HT-29 (cell line): Measurements from ENCODE around the gene RPS6KA2. TPM values are rescaled to one million over a fixed set of nuclear protein-coding genes. Genes with fewer than 3 reads are reported as not detected.
A peak's percentile ranks its signal among the peaks of the same experiment; 100 is the strongest.

Experiments
- DNase-seq: peaks from one replicate; pipeline ENCODE4 v3.0.0-alpha.2; 2015; ENCODE audit warnings: low spot score
- total RNA-seq: library from RNA; depleted of rRNA; stranded (reverse); fragments of >200 nt; shearing (Covaris generic); gene quantifications from 2 replicates; pipeline ENCODE4 v1.2.3, GENCODE V29; 2014

The RPS6KA2 gene
- total RNA-seq, 1 experiment from 2014 or later = 3.4 TPM

GRCh38 chr6:166573511-166574216 is 53.4 kb downstream of the RPS6KA2 start:
- DNase-seq = no peak

GRCh38 chr6:166572370-166573261 is 54.4 kb downstream of the RPS6KA2 start:
- DNase-seq = no peak

GRCh38 chr6:166570929-166571713 is 55.9 kb downstream of the RPS6KA2 start:
- DNase-seq = no peak

GRCh38 chr6:166569206-166569605 is 57.8 kb downstream of the RPS6KA2 start:
- DNase-seq = no peak

GRCh38 chr6:166567813-166568212 is 59.2 kb downstream of the RPS6KA2 start:
- DNase-seq = no peak

- DNase-seq = no peak
Observed at GRCh38 chr6:166567107-166567506, 59.9 kb downstream of the RPS6KA2 start.

- no peak for DNase-seq
Observed at GRCh38 chr6:166566026-166567011, 60.7 kb downstream of the RPS6KA2 start.

- no peak for DNase-seq
Observed at GRCh38 chr6:166565084-166565967, 61.7 kb downstream of the RPS6KA2 start.

- no peak for DNase-seq
Observed at GRCh38 chr6:166563805-166564204, 63.2 kb downstream of the RPS6KA2 start.

GRCh38 chr6:166563200-166563599 is 63.9 kb downstream of the RPS6KA2 start:
- DNase-seq = no peak

GRCh38 chr6:166562726-166563125 is 64.3 kb downstream of the RPS6KA2 start:
- no peak for DNase-seq

GRCh38 chr6:166561771-166562359 is 65.2 kb downstream of the RPS6KA2 start:
- DNase-seq = no peak

GRCh38 chr6:166560222-166560621 is 66.8 kb downstream of the RPS6KA2 start:
- no peak for DNase-seq

GRCh38 chr6:166559662-166560061 is 67.4 kb downstream of the RPS6KA2 start:
- DNase-seq = no peak

- DNase-seq = no peak
Observed at GRCh38 chr6:166559211-166559610, 67.8 kb downstream of the RPS6KA2 start.

GRCh38 chr6:166558156-166559005 is 68.7 kb downstream of the RPS6KA2 start:
- DNase-seq = no peak

- DNase-seq = peak; percentile 96
Observed at GRCh38 chr6:166556863-166557322, 70.2 kb downstream of the RPS6KA2 start.

- no peak for DNase-seq
Observed at GRCh38 chr6:166556336-166556735, 70.7 kb downstream of the RPS6KA2 start.
